ENCODE results near the gene DCAF8. TPM values are rescaled to one million over a fixed set of nuclear protein-coding genes. Genes with fewer than 3 reads are reported as not detected.

DCAF8 gene
- total RNA-seq, 1 donor from 2014 or later = 121 TPM

- H3K36me3 Mint-ChIP-seq (ENCODE audit: low read depth) = no peaks in the 10 kb centered on the region
- H3K4me3 Mint-ChIP-seq = no peak overlapping the region
- DNase-seq = no peak
- no peak overlapping the region for H3K27ac Mint-ChIP-seq
- H3K9me3 Mint-ChIP-seq = no peaks in the 10 kb centered on the region
- intact Hi-C loops (cut with micrococcal nuclease) = loop anchor here (5.0 kb wide), 1 partner anchor 33 kb away; no protein-coding TSS in a partner anchor
- H3K4me1 Mint-ChIP-seq = no peaks in the 10 kb centered on the region
- no peaks in the 10 kb centered on the region for H3K27me3 Mint-ChIP-seq
Observed at GRCh38 chr1:160194737-160195059, 67.7 kb downstream of the DCAF8 start.

GRCh38 chr1:160193832-160194736, 68.3 kb downstream of the DCAF8 start:
- H3K36me3 Mint-ChIP-seq (ENCODE audit: low read depth) = no peaks in the 10 kb centered on the region
- no peaks in the 10 kb centered on the region for H3K4me1 Mint-ChIP-seq
- intact Hi-C loops (cut with micrococcal nuclease) = loop anchor here (1.0 to 5.0 kb wide), 5 partner anchors 10 to 183 kb away; no protein-coding TSS in a partner anchor
- no peak overlapping the region for H3K27ac Mint-ChIP-seq
- no peaks in the 10 kb centered on the region for H3K9me3 Mint-ChIP-seq
- no peak for DNase-seq
- H3K4me3 Mint-ChIP-seq = no peak overlapping the region
- no peaks in the 10 kb centered on the region for H3K27me3 Mint-ChIP-seq

- no peaks in the 10 kb centered on the region for H3K9me3 Mint-ChIP-seq
- no peak overlapping the region for H3K4me3 Mint-ChIP-seq
- DNase-seq = peak; percentile 94
- no peaks in the 10 kb centered on the region for H3K4me1 Mint-ChIP-seq
- no peak overlapping the region for H3K27ac Mint-ChIP-seq
- H3K27me3 Mint-ChIP-seq = no peaks in the 10 kb centered on the region
- intact Hi-C loops (cut with micrococcal nuclease) = loop anchor here (1.0 to 5.0 kb wide), 5 partner anchors 11 to 184 kb away; no protein-coding TSS in a partner anchor
- H3K36me3 Mint-ChIP-seq (ENCODE audit: low read depth) = no peaks in the 10 kb centered on the region
Observed at GRCh38 chr1:160193091-160193819, 69.1 kb downstream of the DCAF8 start.

- H3K9me3 Mint-ChIP-seq = no peaks in the 10 kb centered on the region
- intact Hi-C loops (cut with micrococcal nuclease) = loop anchor here (2.0 to 5.0 kb wide), 2 partner anchors 35 to 185 kb away; no protein-coding TSS in a partner anchor
- H3K4me1 Mint-ChIP-seq = no peaks in the 10 kb centered on the region
- no peak overlapping the region for H3K4me3 Mint-ChIP-seq
- H3K36me3 Mint-ChIP-seq (ENCODE audit: low read depth) = no peaks in the 10 kb centered on the region
- H3K27me3 Mint-ChIP-seq = no peaks in the 10 kb centered on the region
- no peak overlapping the region for H3K27ac Mint-ChIP-seq
- DNase-seq = no peak
Observed at GRCh38 chr1:160192234-160192633, 70.1 kb downstream of the DCAF8 start.

DNA sequence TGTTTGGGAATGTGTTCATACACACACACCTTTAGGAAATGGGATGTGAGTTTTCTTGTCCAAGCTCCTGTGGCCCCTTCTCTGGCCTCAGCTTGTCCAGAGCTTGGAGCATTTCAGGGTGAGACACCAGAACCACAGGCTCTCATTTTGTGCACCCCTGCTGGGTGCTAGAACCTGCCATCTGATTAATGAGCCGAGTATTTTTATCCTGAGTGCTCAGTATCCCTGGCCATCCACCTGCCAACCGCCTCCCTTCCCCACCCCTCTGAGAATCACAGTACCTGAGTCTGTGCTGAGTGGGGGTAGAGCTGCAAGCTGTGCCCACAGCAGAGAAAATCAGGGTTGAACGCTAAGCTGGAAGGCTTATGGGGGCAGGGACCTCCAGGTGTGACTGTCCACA, 70.6 kb downstream of the DCAF8 start:
- Mint-ChIP-seq H3K27ac (no peak overlapping the region), H3K4me3 (no peak overlapping the region), H3K36me3 (ENCODE audit: low read depth) (no peaks in the 10 kb centered on the region), H3K9me3 (no peaks in the 10 kb centered on the region), H3K27me3 (no peaks in the 10 kb centered on the region), H3K4me1 (no peaks in the 10 kb centered on the region)
- intact Hi-C loops (cut with micrococcal nuclease) = loop anchor here (2.0 to 5.0 kb wide), 2 partner anchors 36 to 185 kb away; no protein-coding TSS in a partner anchor
- DNase-seq = no peak

GRCh38 chr1:160189649-160190625, 72.4 kb downstream of the DCAF8 start, which contains the start of gene CASQ1:
Gene CASQ1 (plus strand): TSS chr1:160190575. CDS start chr1:160190752, 177 bp downstream.
- no peaks in the 10 kb centered on the region for H3K27me3 Mint-ChIP-seq
- no peak within 1 kb of the TSS for H3K4me3 Mint-ChIP-seq
- no peak within 1 kb of the TSS for H3K27ac Mint-ChIP-seq
- intact Hi-C loops (cut with micrococcal nuclease) = loop anchor here (5.0 kb wide), 1 partner anchor 37 kb away; no protein-coding TSS in a partner anchor
- no peaks in the 10 kb centered on the region for H3K4me1 Mint-ChIP-seq
- DNase-seq = no peak
- H3K9me3 Mint-ChIP-seq = no peaks in the 10 kb centered on the region
- H3K36me3 Mint-ChIP-seq (ENCODE audit: low read depth) = no peaks in the 10 kb centered on the region

- H3K27ac Mint-ChIP-seq = no peak overlapping the region
- intact Hi-C loops (cut with micrococcal nuclease) = no loop called here
- H3K4me1 Mint-ChIP-seq = no peaks in the 10 kb centered on the region
- H3K4me3 Mint-ChIP-seq = no peak overlapping the region
- no peak for DNase-seq
- H3K9me3 Mint-ChIP-seq = no peaks in the 10 kb centered on the region
- H3K36me3 Mint-ChIP-seq (ENCODE audit: low read depth) = no peaks in the 10 kb centered on the region
- H3K27me3 Mint-ChIP-seq = peaks cover 2% of the 10 kb centered on the region
Observed at GRCh38 chr1:160188341-160188740, 74.0 kb downstream of the DCAF8 start.

DNA sequence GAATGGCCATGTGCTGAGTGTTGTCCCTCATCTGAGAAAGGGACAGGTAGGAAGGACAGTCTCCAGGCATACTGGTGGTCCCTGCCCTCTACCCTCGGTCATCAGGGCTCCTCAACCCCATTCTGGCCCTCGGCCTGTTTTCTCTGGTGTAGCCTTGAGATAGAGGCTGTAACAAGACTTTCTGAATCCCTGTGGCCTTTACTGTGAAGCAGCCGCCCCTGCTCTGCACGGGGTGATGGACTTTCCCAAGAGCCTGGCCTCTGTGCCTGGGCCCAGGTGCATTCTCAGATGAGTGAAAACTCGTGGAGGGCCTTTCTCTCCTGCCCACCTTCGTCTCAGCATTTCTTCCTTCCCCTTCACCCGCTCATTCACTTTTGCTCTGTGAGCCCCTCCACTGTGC, 74.9 kb downstream of the DCAF8 start:
- intact Hi-C loops (cut with micrococcal nuclease) = no loop called here
- DNase-seq = no peak
- H3K36me3 Mint-ChIP-seq (ENCODE audit: low read depth) = no peaks in the 10 kb centered on the region
- peaks cover 5% of the 10 kb centered on the region for H3K27me3 Mint-ChIP-seq
- no peak overlapping the region for H3K27ac Mint-ChIP-seq
- H3K9me3 Mint-ChIP-seq = no peaks in the 10 kb centered on the region
- no peak overlapping the region for H3K4me3 Mint-ChIP-seq
- H3K4me1 Mint-ChIP-seq = no peaks in the 10 kb centered on the region

DNA sequence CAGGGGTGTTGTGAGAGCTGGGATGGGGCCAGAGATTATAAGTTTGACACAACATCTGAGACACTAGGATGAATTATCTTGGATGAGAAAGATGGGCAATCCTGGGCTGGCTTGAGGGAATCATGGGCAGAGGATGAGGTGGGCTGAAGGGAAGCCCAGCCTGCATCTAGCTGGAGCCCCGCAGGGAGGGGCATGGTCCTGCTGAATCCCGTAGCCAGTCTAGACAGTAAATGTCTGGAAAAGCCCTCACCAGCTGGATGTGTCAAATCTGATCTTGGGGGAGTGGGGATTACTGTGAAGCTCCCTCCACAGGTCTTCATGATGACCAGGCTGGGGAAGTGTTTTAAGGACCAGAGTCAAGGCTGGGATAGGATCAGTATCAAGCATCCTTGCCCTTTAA, 75.6 kb downstream of the DCAF8 start:
- Mint-ChIP-seq H3K27me3 (peaks cover 7% of the 10 kb centered on the region), H3K4me1 (no peaks in the 10 kb centered on the region), H3K4me3 (no peak overlapping the region), H3K27ac (no peak overlapping the region), H3K36me3 (ENCODE audit: low read depth) (no peaks in the 10 kb centered on the region), H3K9me3 (no peaks in the 10 kb centered on the region)
- no peak for DNase-seq
- intact Hi-C loops (cut with micrococcal nuclease) = no loop called here

DNA sequence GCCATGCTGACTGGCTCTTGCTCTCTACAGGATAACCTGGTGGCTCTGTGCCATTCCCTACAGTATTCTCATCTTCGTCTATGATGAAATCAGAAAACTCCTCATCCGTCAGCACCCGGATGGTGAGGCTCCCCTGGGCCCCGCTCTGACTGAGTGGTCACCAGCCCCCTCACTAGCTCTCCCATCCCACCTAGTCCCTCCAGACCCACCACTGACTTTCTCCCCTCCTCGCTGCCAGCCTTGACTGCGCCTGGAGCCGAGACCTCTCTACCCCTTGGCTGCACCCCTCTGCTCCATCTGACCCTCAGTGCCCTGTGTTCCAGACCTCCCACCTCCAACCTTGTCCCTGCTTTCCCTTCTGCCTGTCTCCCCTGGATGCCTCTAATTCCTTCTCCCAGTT, 76.1 kb downstream of the DCAF8 start:
- Mint-ChIP-seq H3K4me1 (no peaks in the 10 kb centered on the region), H3K4me3 (no peak overlapping the region), H3K27me3 (peaks cover 10% of the 10 kb centered on the region), H3K36me3 (ENCODE audit: low read depth) (no peaks in the 10 kb centered on the region), H3K27ac (peak overlapping the region; percentile 13), H3K9me3 (no peaks in the 10 kb centered on the region)
- intact Hi-C loops (cut with micrococcal nuclease) = no loop called here
- DNase-seq = no peak

GRCh38 chr1:160179336-160179735, 83.0 kb downstream of the DCAF8 start:
- Mint-ChIP-seq H3K36me3 (ENCODE audit: low read depth) (no peaks in the 10 kb centered on the region), H3K4me1 (no peaks in the 10 kb centered on the region), H3K27ac (no peak overlapping the region), H3K4me3 (no peak overlapping the region), H3K9me3 (no peaks in the 10 kb centered on the region), H3K27me3 (peaks cover 29% of the 10 kb centered on the region)
- intact Hi-C loops (cut with micrococcal nuclease) = no loop called here
- no peak for DNase-seq

DNA sequence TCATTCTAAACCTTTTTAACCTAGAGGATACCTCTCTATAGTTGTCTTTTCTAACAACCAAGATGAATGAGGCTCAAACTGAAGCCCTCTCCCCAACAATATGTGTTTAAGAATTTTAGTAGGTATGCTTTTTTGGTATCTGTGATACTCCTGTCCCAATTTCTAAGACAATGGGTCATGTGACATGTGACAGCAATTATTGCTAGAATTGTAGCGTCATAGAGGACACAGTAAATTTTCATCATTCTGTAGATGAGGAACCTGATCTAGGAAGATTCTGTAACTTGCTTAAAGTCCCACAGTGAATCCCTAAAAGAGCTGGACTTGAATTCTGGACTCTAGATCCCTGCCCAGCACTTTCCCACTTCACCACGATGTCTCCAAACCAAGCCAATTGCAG, 83.6 kb downstream of the DCAF8 start:
- intact Hi-C loops (cut with micrococcal nuclease) = no loop called here
- H3K36me3 Mint-ChIP-seq (ENCODE audit: low read depth) = no peaks in the 10 kb centered on the region
- no peak for DNase-seq
- no peak overlapping the region for H3K27ac Mint-ChIP-seq
- no peak overlapping the region for H3K4me3 Mint-ChIP-seq
- H3K27me3 Mint-ChIP-seq = peaks cover 34% of the 10 kb centered on the region
- no peaks in the 10 kb centered on the region for H3K4me1 Mint-ChIP-seq
- H3K9me3 Mint-ChIP-seq = no peaks in the 10 kb centered on the region

DNA sequence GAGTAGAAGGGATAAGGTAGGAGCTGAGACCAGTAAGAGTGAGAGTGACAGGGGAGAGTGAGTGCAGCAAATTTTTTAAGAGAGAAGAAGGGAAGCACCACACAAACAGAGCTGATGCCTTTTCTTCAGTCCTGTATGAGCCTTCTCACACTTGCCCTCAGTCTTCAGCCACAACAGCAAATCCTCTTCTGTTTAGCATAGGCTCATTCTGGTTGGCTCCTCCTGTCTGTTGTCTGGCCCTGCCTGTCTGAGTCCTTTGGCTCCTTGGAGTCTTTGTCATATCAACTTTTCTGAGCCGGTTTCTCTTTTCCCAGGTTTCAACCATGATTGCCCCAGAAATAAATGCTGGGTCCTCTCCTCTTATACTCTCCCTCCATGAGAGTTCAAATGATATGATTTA, 84.7 kb downstream of the DCAF8 start:
- no peaks in the 10 kb centered on the region for H3K4me1 Mint-ChIP-seq
- H3K36me3 Mint-ChIP-seq (ENCODE audit: low read depth) = no peaks in the 10 kb centered on the region
- H3K27me3 Mint-ChIP-seq = peaks cover 38% of the 10 kb centered on the region
- H3K9me3 Mint-ChIP-seq = no peaks in the 10 kb centered on the region
- intact Hi-C loops (cut with micrococcal nuclease) = no loop called here
- H3K4me3 Mint-ChIP-seq = no peak overlapping the region
- DNase-seq = no peak
- H3K27ac Mint-ChIP-seq = no peak overlapping the region
